Central memory CD4-positive, alpha-beta T cell (primary cell): ENCODE data around the gene HOMER2.
"Not testable (repeated sequence)": the region's sequence is repeated elsewhere in the genome, so short reads cannot be mapped to it uniquely, and the experiment has no call there.

ENCODE experiments used
- DNase-seq: peaks from one replicate; pipeline ENCODE4 v3.0.0; 2022

HOMER2 gene

DNA sequence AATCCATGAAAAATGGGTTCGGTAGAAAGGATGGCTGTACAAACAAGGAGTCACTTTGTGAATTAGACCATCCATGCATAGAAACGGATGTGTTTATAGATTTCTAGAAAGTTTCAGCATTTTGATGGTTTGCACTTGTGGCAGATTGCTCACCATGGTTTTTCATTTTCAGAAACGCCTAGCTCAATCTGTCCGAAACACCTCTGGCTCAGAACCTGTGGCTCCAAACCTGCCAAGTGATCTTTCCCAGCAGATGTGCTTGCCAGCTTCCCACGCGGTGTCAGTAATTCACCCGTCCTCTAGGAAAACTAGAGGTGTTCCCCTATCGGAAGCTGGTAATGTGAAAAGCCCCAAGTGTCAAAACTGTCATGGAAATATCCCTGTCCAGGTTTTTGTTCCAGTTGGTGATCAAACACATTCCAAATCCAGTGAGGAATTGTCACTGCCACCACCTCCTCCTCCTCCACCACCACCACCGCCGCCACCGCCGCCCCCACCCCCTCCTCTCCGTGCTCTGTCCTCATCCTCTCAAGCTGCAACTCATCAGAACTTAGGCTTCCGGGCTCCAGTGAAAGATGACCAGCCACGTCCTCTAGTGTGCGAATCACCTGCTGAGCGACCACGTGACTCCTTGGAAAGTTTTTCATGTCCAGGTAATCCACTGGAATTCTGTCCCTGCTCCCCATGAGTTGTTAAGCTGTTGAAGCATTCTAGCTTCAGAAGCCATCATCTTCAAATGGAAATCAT lies 121.9 kb downstream of the HOMER2 start:
- no peak for DNase-seq

DNA sequence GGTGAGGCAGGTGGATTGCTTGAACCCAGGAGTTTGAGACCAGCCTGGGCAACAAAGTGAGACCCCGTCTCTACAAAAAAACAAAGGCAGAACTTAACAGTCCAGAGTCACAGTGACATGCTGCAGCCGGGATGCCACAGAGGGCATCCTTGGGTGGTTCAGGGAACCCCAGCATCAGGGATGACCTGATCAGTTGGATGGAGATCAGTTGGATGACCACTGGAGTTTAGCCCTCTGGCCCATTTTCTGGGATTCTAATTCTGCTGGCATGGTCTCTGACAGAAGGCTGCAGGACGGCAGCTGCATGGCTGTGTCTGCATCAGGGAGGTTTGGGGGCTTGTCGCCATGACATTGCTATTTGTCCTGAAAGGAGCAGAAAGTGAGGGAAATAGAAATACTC lies 123.3 kb downstream of the HOMER2 start:
- DNase-seq: no peak

DNA sequence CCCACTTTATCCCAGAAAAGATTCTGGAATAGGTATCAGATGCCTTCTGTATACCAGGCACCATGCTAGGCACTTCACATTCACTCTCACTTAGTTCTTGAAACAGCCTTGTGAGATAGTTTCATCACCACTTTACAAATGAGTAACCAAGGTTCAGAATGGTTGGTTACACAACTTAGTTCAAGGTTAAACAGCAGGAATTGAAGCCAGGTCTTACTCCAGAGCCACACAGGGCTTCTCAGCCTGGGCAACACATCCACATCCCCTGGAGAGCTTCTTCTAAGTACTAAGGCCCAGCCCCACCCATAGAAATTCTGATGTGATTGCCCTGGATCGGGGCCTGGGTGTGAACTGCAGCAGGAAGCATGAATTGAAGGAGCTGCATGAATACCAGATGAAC lies 124.4 kb downstream of the HOMER2 start:
- DNase-seq: no peak

DNA sequence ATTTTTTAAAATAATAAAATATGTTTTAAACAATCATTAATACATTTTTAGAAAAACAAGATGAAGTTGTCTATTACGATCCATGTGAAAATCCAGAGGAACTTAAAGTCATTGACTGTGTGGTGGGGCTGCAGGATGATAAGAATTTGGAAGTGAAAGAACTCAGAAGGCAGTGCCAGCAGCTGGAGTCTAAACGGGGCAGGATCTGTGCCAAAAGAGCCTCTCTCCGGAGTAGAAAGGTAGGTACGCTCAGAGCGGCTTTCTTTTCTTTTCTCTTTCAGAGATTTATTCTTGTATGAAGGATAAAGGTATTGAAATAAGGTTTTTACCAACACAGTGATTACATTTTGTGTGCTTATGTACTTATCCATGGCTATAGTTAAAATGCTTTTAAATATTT lies 129.5 kb downstream of the HOMER2 start:
- no peak for DNase-seq

DNA sequence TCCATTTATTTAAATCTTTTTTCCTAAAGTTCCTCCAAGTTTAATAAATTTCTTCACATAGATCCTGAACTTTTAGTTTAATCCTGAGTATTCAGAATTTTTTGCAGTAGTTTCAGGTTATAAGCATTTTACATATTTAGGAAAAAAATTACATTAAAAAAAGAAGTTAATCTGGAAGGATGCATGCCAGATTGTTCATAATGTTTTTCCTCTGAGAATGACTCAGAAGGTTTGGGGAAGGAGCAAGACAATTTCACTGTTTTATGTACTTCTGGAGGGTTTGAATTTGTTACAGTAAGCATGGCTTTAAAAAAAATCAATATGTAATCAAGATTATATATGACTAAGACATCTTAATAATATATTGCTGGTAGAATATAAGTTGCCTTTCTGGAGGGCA lies 130.7 kb downstream of the HOMER2 start:
- not testable (repeated sequence) for DNase-seq

DNA sequence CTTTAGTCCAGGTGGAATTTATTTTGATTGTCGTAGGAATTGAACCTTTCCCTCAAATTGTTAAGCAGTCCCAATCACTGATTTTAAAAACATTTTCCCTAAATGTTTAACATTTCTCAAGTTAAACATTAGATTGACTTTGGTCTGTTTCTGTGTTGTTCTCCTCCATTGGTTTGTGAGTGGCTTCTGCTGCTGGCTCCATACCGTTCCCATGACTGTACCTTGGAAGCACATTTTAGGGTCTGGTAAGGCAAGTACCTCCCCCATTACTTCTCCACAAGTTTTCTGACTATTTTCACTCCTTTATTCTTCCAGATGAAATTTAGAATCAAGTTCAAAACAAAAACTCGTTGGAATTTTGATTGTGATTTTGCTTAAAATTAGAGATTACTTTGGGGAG lies 131.1 kb downstream of the HOMER2 start:
- DNase-seq: not testable (repeated sequence)

DNA sequence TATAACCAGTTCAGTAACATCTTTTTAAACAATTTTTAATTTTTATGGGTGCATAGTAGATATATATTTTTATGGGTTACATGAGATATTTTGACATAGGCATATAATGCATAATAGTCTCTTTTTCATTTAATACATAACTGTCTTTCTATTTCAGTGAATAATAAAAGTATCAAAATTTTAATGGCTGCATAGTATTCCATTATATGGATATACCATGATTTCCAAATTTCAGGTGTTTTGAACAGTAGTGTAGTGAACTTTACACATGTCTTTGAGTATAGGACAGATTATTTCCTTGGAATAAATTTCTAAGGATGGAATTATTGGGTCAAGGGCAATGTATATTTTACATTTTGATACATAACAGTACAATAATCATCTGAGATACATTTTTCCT lies 132.4 kb downstream of the HOMER2 start:
- no peak for DNase-seq

DNA sequence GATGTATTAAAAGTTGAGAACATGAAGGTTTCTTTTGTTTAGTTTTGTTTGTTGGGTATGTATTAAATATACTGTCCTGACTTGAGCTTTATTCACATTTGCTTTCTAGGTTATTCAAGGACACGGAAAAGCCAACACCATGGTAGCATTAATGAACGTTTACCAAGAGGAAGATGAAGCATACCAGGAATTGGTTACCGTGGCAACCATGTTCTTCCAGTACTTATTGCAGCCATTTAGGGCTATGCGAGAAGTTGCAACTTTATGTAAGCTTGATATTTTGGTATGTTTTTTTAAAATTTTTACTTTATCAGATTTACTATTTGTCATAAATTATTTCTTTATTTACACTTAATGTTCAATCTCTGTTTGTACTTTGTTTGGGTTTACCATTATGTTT lies 139.5 kb downstream of the HOMER2 start:
- no peak for DNase-seq

DNA sequence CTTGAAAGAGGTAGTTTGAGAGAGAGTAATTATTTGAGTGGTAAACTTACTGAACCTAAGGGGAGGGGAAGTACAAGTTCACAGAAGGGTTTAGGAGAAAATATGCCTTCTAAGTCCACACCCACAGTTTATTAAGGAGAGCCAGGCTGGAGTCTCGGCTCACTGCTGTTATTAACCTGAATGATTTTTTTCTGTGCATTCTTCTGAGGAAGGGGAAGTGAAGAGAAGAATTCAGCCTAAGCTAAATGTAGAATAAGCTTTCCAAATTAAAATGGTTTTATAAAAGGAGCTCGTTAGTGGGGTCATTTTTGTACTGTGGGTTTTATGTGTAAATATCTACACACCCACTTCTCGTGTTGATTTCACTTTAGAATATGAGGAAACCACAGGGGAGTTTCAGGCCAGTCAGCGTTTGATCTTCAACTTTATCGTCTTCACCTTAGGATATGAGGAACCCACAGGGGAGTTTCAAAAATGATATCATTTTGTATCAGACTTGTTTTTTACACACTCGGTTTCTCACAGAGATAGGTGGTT lies 141.6 kb downstream of the HOMER2 start:
- DNase-seq: peak; percentile 86

DNA sequence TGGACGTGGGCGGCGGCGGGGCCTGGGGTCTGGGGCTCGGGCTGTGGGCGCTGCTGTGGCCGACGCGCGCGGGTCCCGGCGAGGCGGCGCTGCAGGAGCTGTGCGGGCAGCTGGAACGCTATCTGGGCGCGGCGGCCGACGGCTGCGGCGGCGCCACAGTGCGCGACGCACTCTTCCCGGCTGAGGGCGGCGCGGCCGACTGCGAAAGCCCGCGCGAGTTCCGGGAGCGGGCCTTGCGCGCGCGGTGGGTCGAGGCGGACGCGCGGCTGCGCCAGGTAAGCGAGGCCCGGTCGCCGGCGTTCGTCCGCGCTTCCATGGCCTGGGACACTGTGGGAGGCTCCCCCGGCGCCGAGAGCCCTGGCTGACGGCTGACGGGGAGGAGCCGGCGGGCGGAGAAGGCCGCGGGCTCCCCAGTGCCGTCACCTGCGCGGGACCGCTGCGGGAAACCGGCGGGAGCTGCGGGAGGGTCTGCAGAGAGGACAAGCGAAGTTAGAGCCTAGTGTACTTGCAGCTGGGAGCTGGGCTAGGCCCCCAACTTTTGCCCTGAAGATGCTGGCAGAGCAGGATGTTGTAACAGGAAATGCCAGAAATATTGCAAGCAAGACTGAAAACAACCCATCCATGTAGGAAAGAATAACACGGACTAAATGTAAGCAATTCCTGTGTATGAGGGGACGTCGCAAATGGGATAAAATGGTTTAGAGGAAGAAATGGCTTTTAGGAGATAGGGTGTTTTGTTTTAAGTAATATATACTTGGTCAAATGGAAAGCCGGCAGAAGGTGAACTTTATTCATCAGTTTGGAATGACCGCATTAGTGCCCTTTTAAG lies 142.2 kb downstream of the HOMER2 start:
- peak; percentile 44 for DNase-seq

DNA sequence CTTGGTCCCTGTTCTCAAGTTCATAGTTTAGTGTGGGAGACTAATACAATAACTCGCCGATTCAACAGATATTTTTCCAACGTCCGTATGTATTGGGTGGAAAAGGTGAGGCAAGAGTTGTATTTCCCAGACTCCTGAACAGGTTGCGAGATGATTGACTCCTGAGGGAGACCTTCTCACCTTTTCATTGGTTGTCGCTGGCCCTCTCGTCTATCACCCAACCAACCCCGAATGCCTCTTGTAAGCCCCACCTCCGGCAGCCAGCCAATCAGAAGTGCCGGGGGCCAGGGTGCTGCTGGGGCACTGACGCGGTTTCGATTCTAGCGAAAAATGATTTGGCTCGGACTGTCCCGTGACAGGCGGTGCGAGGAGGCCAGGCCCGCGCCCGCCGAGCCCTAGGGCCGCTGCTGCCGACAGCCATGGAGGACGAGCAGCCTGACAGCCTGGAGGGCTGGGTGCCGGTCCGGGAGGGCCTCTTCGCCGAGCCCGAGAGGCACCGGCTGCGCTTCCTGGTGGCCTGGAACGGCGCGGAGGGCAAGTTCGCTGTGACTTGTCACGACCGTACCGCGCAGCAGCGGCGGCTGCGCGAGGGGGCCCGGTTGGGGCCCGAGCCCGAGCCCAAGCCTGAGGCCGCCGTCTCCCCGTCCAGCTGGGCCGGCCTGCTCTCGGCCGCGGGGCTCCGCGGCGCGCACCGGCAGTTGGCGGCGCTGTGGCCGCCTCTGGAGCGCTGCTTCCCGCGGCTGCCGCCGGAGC lies 143.0 kb downstream of the HOMER2 start, which contains the start of gene WHAMM:
Gene WHAMM, plus strand, starts transcription at position 321 of the 753 bp plus-strand sequence. Its CDS starts 99 bp downstream, at position 420.
- DNase-seq: peak; percentile 95

DNA sequence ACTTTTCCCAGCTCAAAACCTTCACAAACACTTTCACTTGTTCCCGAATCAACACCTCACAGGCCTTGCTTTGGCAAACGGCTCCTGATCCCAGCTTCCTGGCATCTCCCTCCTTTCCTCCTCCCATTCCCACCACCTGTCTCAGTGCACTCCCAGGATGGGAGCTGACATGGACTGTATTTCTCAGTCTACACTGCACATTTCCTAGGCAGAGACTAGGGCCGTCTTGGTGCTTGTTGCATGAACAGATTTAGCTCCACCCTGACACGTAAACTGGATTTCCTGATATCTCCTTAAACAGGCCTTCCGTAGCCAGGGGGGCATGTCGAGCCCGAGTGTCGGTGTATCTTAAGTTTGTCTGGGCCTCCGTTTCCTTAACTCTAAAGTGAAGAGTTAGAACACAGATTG lies 143.9 kb downstream of the HOMER2 start:
- no peak for DNase-seq

DNA sequence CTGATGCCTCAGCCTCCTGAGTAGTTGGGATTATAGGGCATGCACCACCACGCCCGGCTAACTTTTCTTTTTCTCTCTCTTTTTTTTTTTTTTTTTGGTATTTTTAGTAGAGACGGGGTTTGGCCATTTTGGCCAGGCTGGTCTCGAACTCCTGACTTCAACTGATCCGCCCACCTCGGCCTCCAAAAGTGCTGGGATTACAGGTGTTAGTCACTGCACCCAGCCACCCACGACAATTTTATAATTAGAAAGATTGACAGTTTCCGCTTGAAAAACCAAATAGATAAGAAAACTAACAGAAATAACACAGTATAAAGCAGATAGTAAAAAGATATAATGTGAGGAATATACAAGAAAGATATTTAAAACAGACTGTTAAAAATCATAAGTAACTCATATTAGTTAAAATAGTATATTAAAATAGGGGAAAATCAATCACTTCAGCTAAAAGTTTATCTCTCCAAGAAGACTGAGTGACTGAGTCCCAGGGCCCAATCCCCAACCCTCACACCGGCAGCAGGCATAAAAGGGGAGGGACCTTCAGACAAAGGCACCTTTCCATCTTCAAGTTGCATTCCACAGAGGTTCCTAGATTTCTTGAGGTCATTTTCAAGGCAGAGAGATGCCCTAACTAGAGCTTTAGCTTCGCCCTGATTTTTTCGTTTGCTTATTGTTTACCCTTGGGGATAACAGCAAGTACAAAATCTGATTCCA lies 144.4 kb downstream of the HOMER2 start:
- no peak for DNase-seq

DNA sequence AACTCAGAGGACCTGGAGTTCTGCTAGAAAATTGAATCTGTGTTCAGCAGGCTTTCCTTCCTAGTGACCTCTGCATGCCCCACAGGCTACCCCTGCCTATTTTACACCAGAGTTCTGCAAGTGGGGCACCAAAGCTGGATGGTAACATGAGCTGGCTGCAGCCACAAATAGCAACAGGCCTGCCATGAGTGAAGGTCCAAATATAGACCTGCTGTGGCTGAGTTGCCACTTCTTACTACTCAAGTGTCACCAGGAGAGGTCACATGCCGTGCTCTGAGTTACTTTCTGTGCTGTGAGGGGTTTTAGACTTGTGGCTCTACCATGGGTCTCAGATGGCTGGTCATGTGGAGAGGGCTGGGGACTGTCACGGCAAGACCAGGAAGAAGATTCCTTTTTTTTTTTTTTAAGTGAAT lies 146.5 kb downstream of the HOMER2 start, which contains the start of gene FSD2:
Gene FSD2, minus strand, starts transcription at position 76 of the 413 bp plus-strand sequence. CDS start 18,679 bp downstream, outside the sequence.
- no peak for DNase-seq

DNA sequence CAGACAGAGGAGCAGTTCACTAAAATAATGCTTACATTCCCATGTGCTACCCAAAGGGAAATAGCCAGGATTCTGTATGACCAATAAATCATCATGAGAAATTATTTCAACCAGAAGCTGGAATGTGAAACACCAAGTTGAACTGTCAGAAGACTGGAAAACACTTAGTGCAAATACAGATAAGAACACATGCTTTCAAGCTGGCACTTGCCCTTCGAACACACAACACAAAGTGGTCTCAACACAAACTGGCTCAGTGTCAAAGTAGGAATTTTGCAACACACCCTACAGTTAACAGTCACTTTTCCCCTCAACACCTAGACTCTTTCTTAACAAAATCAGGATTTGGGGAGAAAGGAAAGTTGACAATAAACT lies 148.0 kb downstream of the HOMER2 start:
- no peak for DNase-seq

DNA sequence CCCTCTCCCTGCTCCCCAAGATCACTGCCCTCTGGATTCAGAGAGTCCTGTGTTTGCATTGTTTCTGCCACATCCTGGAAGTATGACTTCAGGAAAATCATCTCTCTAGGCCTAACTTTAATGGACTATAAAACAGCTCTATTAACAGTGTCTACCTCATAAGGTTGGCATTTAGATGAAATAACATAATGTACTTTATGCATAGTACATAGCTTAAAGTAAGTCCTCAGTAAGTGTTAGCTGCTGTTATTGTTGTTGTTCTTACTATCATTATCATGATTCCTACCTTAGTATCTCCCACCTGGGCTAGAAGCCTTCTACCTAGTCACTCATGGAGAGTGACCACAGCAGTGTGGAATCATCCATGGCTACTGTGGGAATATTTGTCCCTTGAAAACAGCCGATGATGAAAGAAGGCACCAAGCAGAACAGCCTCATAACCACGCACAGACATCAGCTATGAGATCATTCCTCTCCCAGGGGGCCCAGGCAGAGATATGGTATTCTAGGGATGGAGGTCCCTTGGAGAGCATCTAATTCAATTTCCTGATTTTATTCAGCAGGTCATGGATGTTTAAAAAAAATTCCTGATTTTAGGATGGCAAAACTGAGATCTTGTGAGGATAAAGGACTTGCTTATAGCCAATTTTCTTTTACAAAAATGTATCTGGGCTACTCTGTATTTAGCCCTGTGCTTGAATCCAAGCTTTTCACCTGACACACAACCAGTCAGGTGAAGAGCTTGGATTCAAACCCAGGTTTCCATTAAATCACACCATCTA lies 148.5 kb downstream of the HOMER2 start:
- DNase-seq: no peak

DNA sequence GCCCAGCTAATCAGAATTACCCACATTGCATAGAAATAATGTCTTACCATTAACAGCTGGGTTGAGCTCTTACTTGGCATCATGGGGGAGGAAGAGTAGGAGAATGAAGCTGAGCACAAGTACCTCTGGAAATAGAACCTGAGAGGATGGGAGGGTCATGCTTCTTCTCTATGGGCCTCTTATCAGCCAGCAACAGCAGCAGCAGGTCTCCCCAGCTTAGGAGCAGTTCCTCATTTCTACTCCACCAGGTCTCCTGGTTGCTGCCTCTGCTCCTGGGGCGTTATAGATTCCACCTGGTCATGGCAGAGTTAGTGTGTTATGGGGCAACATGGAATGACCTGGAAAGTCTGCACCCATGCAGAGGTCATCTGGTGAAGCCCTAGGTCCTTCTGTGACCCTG lies 150.0 kb downstream of the HOMER2 start:
- no peak for DNase-seq

DNA sequence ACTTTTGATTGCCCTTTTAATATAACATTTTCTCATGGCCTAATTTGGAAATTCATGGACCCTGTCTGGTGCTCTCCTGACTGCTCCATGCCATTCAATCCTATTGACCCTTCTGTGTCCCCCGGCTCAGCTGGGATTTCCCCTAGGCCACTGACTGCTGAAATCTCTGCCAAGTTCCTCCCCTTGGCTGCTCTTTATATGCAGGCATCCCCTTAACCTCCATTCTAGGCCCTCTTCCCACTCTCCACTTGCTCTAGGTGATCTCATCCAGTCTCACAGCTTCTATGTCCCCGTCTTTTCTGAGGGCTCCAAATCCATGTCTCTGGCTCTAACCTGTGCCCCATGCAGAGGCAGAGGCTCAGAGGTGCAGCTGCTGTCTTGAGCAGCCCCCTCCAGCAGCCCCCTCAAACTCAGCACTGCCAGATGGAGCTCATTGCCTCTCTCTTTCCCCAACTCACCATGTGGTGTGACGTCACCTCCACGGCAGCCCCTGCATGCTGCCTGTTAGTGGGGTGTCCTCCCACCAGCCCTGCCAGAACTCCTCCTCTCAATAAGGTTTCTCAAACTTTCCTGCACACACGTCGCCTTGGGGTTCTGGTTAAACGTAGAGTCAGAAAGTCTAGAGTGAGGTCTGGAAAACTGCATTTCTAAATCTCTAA lies 153.2 kb downstream of the HOMER2 start:
- DNase-seq: no peak
